SK-N-SH treated with all-trans-retinoic acid at 6 μM for 48 hours (cell line): Measurements from ENCODE around the gene PTPRN2.

Experiments used
- ARNTL ChIP-seq: fragments of 450-650 bp; formaldehyde crosslinking; IDR thresholded peaks from 2 replicates; pipeline ENCODE4 v1.5.0; 2020; ENCODE audit warnings: low read depth, mild to moderate bottlenecking, moderate library complexity, borderline replicate concordance
- ZNF8 ChIP-seq: fragments of 450-650 bp; formaldehyde crosslinking; IDR thresholded peaks from 2 replicates; pipeline ENCODE4 v1.5.0; 2020; ENCODE audit warnings: mild to moderate bottlenecking, moderate library complexity

GRCh38 chr7:157910446-157910845, 677.2 kb downstream of the PTPRN2 start:
- TF ChIP-seq ARNTL: no peak
- TF ChIP-seq ZNF8 (CRISPR knock-in tag): no peak
